Measurements from ENCODE around the gene HSPA2. TPM values are rescaled to one million over a fixed set of nuclear protein-coding genes. Genes with fewer than 3 reads are reported as not detected.

The HSPA2 gene
- polyA plus RNA-seq, 4 donors: 1.4 to 14.5 (median 6.2) TPM

- Histone ChIP-seq H3K4me3 (ENCODE audit: low read depth in 1 of 3, low read length in 3 of 3) (no peak overlapping the region), H3K4me1 (ENCODE audit: control insufficient read depth in 3 of 3, insufficient read depth in 2 of 3, low read depth in 1 of 3, low read length in 2 of 3) (peaks cover 0 to 2% (median 0%) of the 10 kb centered on the region in 3 donors), H3K9me3 (ENCODE audit: control insufficient read depth in 2 of 2, insufficient read depth in 1 of 2, low read depth in 1 of 2, low read length in 1 of 2) (no peaks in the 10 kb centered on the region), H3K27me3 (ENCODE audit: control insufficient read depth in 3 of 3, insufficient read depth in 3 of 3, low read length in 3 of 3) (no peaks in the 10 kb centered on the region), H3K27ac (ENCODE audit: low read depth in 1 of 3, low read length in 2 of 3) (no peak overlapping the region), H3K36me3 (ENCODE audit: control insufficient read depth in 3 of 3, insufficient read depth in 2 of 3, low read depth in 1 of 3, low read length in 3 of 3) (peaks cover 3 to 10% (median 9%) of the 10 kb centered on the region in 3 donors)
- WGBS, 3 donors: 92 to 95% (median 94%) methylated on average over 4 of the region's 4 CpGs
- FAIRE-seq: no peak
- no peak for DNase-seq
Measured at GRCh38 chr14:64520699-64521098, 19.8 kb upstream of the HSPA2 start.

DNA sequence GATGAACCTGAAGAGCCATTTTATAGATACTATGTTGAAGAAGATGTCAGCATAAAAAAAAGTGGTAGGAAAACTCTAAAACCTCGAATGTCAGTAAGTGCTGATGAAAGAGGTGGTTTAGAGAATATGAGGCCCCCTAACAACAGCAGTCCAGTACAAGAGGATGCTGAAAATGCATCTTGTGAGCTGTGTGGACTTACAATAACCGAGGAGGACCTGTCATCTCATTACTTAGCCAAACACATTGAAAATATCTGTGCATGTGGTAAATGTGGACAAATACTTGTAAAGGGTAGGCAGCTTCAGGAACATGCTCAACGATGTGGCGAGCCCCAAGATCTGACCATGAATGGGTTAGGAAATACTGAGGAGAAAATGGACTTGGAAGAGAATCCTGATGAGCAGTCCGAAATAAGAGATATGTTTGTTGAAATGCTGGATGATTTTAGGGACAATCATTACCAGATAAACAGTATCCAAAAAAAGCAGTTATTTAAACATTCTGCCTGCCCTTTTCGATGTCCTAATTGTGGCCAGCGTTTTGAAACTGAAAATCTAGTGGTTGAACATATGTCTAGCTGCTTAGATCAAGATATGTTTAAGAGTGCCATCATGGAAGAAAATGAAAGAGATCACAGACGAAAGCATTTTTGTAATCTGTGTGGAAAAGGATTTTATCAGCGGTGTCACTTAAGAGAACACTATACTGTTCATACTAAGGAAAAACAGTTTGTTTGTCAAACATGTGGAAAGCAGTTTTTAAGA is 17.8 kb upstream of the HSPA2 start:
- no peak for FAIRE-seq
- Histone ChIP-seq H3K27me3 (ENCODE audit: control insufficient read depth in 3 of 3, insufficient read depth in 3 of 3, low read length in 3 of 3) (no peaks in the 10 kb centered on the region), H3K36me3 (ENCODE audit: control insufficient read depth in 3 of 3, insufficient read depth in 2 of 3, low read depth in 1 of 3, low read length in 3 of 3) (peaks cover 3 to 15% (median 9%) of the 10 kb centered on the region in 3 donors), H3K4me1 (ENCODE audit: control insufficient read depth in 3 of 3, insufficient read depth in 2 of 3, low read depth in 1 of 3, low read length in 2 of 3) (peaks cover 0 to 2% (median 0%) of the 10 kb centered on the region in 3 donors), H3K27ac (ENCODE audit: low read depth in 1 of 3, low read length in 2 of 3) (peak overlapping the region in 1 of 3 donors; percentile 12), H3K4me3 (ENCODE audit: low read depth in 1 of 3, low read length in 3 of 3) (no peak overlapping the region), H3K9me3 (ENCODE audit: control insufficient read depth in 2 of 2, insufficient read depth in 1 of 2, low read depth in 1 of 2, low read length in 1 of 2) (no peaks in the 10 kb centered on the region)
- DNase-seq: no peak
- WGBS, 3 donors: 72 to 86% (median 75%) methylated on average over 9 of the region's 9 CpGs

GRCh38 chr14:64525354-64525753 is 15.2 kb upstream of the HSPA2 start:
- Histone ChIP-seq H3K27ac (ENCODE audit: low read depth in 1 of 3, low read length in 2 of 3) (no peak overlapping the region), H3K27me3 (ENCODE audit: control insufficient read depth in 3 of 3, insufficient read depth in 3 of 3, low read length in 3 of 3) (no peaks in the 10 kb centered on the region), H3K36me3 (ENCODE audit: control insufficient read depth in 3 of 3, insufficient read depth in 2 of 3, low read depth in 1 of 3, low read length in 3 of 3) (peaks cover 3 to 16% (median 9%) of the 10 kb centered on the region in 3 donors), H3K9me3 (ENCODE audit: control insufficient read depth in 2 of 2, insufficient read depth in 1 of 2, low read depth in 1 of 2, low read length in 1 of 2) (no peaks in the 10 kb centered on the region), H3K4me3 (ENCODE audit: low read depth in 1 of 3, low read length in 3 of 3) (no peak overlapping the region), H3K4me1 (ENCODE audit: control insufficient read depth in 3 of 3, insufficient read depth in 2 of 3, low read depth in 1 of 3, low read length in 2 of 3) (peaks cover 0 to 2% (median 0%) of the 10 kb centered on the region in 3 donors)
- 87 to 97% (median 89%) methylated on average over 2 of the region's 2 CpGs for WGBS, 3 donors
- FAIRE-seq (no peak), DNase-seq (no peak)

DNA sequence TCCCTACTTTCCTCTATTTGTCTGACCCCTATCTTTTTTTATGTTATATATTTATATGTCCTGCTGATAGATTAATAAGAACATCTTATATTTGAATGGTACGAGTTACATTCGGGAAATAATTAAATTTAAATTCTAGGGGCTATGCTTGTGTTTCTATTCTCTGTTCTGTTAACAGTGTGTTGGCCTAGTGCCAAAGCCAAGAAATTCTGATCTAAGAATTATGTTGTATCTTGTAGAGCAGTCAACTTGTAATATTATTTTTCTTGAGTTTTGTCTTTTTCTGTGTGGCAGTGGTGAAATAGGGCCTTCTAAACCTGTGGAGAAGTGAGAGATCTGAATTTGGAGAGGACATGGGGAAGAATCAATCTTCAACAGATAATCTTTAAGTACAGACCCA is 9.0 kb upstream of the HSPA2 start:
- H3K4me3 ChIP-seq (ENCODE audit: low read depth in 1 of 3, low read length in 3 of 3): no peak overlapping the region
- WGBS, 3 donors: 75 to 91% (median 91%) methylated on average over 2 of the region's 2 CpGs
- H3K27me3 ChIP-seq (ENCODE audit: control insufficient read depth in 3 of 3, insufficient read depth in 3 of 3, low read length in 3 of 3): no peaks in the 10 kb centered on the region
- no peak overlapping the region for H3K27ac ChIP-seq (ENCODE audit: low read depth in 1 of 3, low read length in 2 of 3)
- H3K4me1 ChIP-seq (ENCODE audit: control insufficient read depth in 3 of 3, insufficient read depth in 2 of 3, low read depth in 1 of 3, low read length in 2 of 3): no peaks in the 10 kb centered on the region
- peaks cover 0 to 5% (median 0%) of the 10 kb centered on the region in 3 donors for H3K36me3 ChIP-seq (ENCODE audit: control insufficient read depth in 3 of 3, insufficient read depth in 2 of 3, low read depth in 1 of 3, low read length in 3 of 3)
- DNase-seq: no peak
- no peak for FAIRE-seq
- H3K9me3 ChIP-seq (ENCODE audit: control insufficient read depth in 2 of 2, insufficient read depth in 1 of 2, low read depth in 1 of 2, low read length in 1 of 2): no peaks in the 10 kb centered on the region

DNA sequence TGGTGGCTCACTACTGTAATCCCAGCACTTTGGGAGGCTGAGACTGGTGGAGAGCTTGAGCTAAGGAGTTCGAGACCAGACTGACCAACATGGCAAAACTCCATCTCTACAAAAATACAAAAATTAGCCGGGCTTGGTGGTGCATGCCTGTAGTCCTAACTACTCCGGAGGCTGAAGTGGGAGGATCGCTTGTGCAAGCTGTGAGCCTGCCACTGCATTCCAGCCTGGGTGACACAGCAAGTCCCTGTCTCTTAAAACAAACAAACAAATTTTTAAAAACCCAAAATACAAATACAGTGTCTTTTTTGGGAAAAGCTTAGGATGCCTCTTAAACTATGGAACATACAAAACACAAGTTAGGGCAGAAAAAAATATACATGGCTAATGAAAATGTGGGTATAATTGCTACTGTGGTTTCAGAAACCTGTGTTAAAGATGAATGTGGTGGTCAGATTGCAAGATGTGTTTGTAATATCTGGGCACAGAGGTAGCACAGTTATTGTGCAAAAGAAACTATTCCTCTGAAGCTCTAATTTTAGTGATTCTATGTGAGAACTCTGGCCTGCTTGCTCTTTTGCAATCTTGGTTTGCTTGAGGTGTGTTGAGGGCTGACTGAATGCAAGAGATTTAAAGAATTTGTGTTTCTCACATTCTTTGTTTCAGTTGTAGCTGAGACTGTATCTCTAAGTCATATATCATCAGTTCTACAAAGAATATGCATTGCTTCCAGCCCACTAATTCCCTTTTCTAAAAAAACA is 3.9 kb upstream of the HSPA2 start:
- FAIRE-seq (no peak), DNase-seq (no peak)
- 81 to 95% (median 84%) methylated on average over 4 of the region's 4 CpGs for WGBS, 3 donors
- Histone ChIP-seq H3K27me3 (ENCODE audit: control insufficient read depth in 3 of 3, insufficient read depth in 3 of 3, low read length in 3 of 3) (peaks cover 0 to 11% (median 0%) of the 10 kb centered on the region in 3 donors), H3K9me3 (ENCODE audit: control insufficient read depth in 2 of 2, insufficient read depth in 1 of 2, low read depth in 1 of 2, low read length in 1 of 2) (peaks cover 2 to 8% of the 10 kb centered on the region in 2 donors), H3K36me3 (ENCODE audit: control insufficient read depth in 3 of 3, insufficient read depth in 2 of 3, low read depth in 1 of 3, low read length in 3 of 3) (no peaks in the 10 kb centered on the region), H3K4me1 (ENCODE audit: control insufficient read depth in 3 of 3, insufficient read depth in 2 of 3, low read depth in 1 of 3, low read length in 2 of 3) (peaks cover 0 to 13% (median 0%) of the 10 kb centered on the region in 3 donors), H3K4me3 (ENCODE audit: low read depth in 1 of 3, low read length in 3 of 3) (no peak overlapping the region), H3K27ac (ENCODE audit: low read depth in 1 of 3, low read length in 2 of 3) (no peak overlapping the region)

GRCh38 chr14:64541261-64541971 is 875 bp downstream of the HSPA2 start:
- Histone ChIP-seq H3K27ac (ENCODE audit: low read depth in 1 of 3, low read length in 2 of 3) (peak overlapping the region in 1 of 3 donors; percentile 36), H3K4me1 (ENCODE audit: control insufficient read depth in 3 of 3, insufficient read depth in 2 of 3, low read depth in 1 of 3, low read length in 2 of 3) (peaks cover 0 to 23% (median 0%) of the 10 kb centered on the region in 3 donors), H3K36me3 (ENCODE audit: control insufficient read depth in 3 of 3, insufficient read depth in 2 of 3, low read depth in 1 of 3, low read length in 3 of 3) (no peaks in the 10 kb centered on the region), H3K27me3 (ENCODE audit: control insufficient read depth in 3 of 3, insufficient read depth in 3 of 3, low read length in 3 of 3) (peaks cover 0 to 25% (median 0%) of the 10 kb centered on the region in 3 donors), H3K9me3 (ENCODE audit: control insufficient read depth in 2 of 2, insufficient read depth in 1 of 2, low read depth in 1 of 2, low read length in 1 of 2) (peaks cover 2 to 8% of the 10 kb centered on the region in 2 donors), H3K4me3 (ENCODE audit: low read depth in 1 of 3, low read length in 3 of 3) (peak overlapping the region in 2 of 3 donors; percentile 6 to 45)
- 23 to 44% (median 33%) methylated on average over 69 to 73 of the region's 73 CpGs for WGBS, 3 donors
- peak in 1 of 2 donors; percentile 67 for DNase-seq
- no peak for FAIRE-seq

DNA sequence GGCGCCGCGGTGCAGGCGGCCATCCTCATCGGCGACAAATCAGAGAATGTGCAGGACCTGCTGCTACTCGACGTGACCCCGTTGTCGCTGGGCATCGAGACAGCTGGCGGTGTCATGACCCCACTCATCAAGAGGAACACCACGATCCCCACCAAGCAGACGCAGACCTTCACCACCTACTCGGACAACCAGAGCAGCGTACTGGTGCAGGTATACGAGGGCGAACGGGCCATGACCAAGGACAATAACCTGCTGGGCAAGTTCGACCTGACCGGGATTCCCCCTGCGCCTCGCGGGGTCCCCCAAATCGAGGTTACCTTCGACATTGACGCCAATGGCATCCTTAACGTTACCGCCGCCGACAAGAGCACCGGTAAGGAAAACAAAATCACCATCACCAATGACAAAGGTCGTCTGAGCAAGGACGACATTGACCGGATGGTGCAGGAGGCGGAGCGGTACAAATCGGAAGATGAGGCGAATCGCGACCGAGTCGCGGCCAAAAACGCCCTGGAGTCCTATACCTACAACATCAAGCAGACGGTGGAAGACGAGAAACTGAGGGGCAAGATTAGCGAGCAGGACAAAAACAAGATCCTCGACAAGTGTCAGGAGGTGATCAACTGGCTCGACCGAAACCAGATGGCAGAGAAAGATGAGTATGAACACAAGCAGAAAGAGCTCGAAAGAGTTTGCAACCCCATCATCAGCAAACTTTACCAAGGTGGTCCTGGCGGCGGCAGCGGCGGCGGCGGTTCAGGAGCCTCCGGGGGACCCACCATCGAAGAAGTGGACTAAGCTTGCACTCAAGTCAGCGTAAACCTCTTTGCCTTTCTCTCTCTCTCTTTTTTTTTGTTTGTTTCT is 1.7 kb downstream of the HSPA2 start:
- Histone ChIP-seq H3K9me3 (ENCODE audit: control insufficient read depth in 2 of 2, insufficient read depth in 1 of 2, low read depth in 1 of 2, low read length in 1 of 2) (peaks cover 2 to 8% of the 10 kb centered on the region in 2 donors), H3K4me1 (ENCODE audit: control insufficient read depth in 3 of 3, insufficient read depth in 2 of 3, low read depth in 1 of 3, low read length in 2 of 3) (peaks cover 0 to 23% (median 0%) of the 10 kb centered on the region in 3 donors), H3K4me3 (ENCODE audit: low read depth in 1 of 3, low read length in 3 of 3) (peak overlapping the region; percentile 8 to 45 (median 18)), H3K36me3 (ENCODE audit: control insufficient read depth in 3 of 3, insufficient read depth in 2 of 3, low read depth in 1 of 3, low read length in 3 of 3) (no peaks in the 10 kb centered on the region), H3K27me3 (ENCODE audit: control insufficient read depth in 3 of 3, insufficient read depth in 3 of 3, low read length in 3 of 3) (peaks cover 0 to 25% (median 0%) of the 10 kb centered on the region in 3 donors), H3K27ac (ENCODE audit: low read depth in 1 of 3, low read length in 2 of 3) (peak overlapping the region in 1 of 3 donors; percentile 18)
- WGBS, 3 donors: 9 to 20% (median 20%) methylated on average over 60 to 61 of the region's 61 CpGs
- FAIRE-seq (no peak), DNase-seq (peak in 1 of 2 donors; percentile 49)

All from small intestine (tissue), 7 donors.